H9 (cell line): Measurements from ENCODE around the gene CLDN22. TPM values are rescaled to one million over a fixed set of nuclear protein-coding genes. Genes with fewer than 3 reads are reported as not detected.

ENCODE experiments used
- DNase-seq: peaks from one replicate; pipeline ENCODE4 v3.0.0-alpha.2; 2017
- H2AFZ ChIP-seq: one replicate; pipeline ENCODE4 v1.6.1; 2013; ENCODE audit warnings: mild to moderate bottlenecking, low read length, control low read depth, moderate library complexity
- H2AK5ac ChIP-seq: 2 replicates; pipeline ENCODE4 v1.6.1; 2013; ENCODE audit warnings: low read length, control low read depth, mixed read lengths; ENCODE audit not compliant: insufficient read length
- H2BK120ac ChIP-seq: one replicate; pipeline ENCODE4 v1.6.1; 2013; ENCODE audit warnings: low read depth, mild to moderate bottlenecking, low read length, control low read depth, inconsistent platforms; ENCODE audit not compliant: poor library complexity, severe bottlenecking
- H2BK12ac ChIP-seq: 2 replicates; pipeline ENCODE4 v1.6.1; 2013; ENCODE audit warnings: low read length, control low read depth, mixed read lengths, low read depth; ENCODE audit not compliant: insufficient read length
- H2BK15ac ChIP-seq: 2 replicates; pipeline ENCODE4 v1.6.1; 2013; ENCODE audit warnings: low read depth, low read length, control low read depth
- H2BK20ac ChIP-seq: one replicate; pipeline ENCODE4 v1.6.1; 2013; ENCODE audit warnings: low read depth, mild to moderate bottlenecking, low read length, control low read depth, inconsistent platforms; ENCODE audit not compliant: poor library complexity, severe bottlenecking
- H2BK5ac ChIP-seq: 2 replicates; pipeline ENCODE4 v1.6.1; 2013; ENCODE audit warnings: low read length, control low read depth, mixed read lengths; ENCODE audit not compliant: insufficient read length
- H3K14ac ChIP-seq: 2 replicates; pipeline ENCODE4 v1.6.1; 2013; ENCODE audit warnings: low read length, control low read depth; ENCODE audit not compliant: insufficient read depth
- H3K18ac ChIP-seq: 2 replicates; pipeline ENCODE4 v1.6.1; 2013; ENCODE audit warnings: low read depth, mild to moderate bottlenecking, mixed read lengths, low read length, control low read depth; ENCODE audit not compliant: insufficient read length
- H3K23ac ChIP-seq: 2 replicates; pipeline ENCODE4 v1.6.1; 2013; ENCODE audit warnings: low read length, control low read depth, mixed read lengths, low read depth; ENCODE audit not compliant: insufficient read length
- H3K23me2 ChIP-seq: 2 replicates; pipeline ENCODE4 v1.6.1; 2013; ENCODE audit warnings: low read depth, mild to moderate bottlenecking, mixed read lengths, low read length, control low read depth; ENCODE audit not compliant: insufficient read length, poor library complexity, severe bottlenecking
- H3K27ac ChIP-seq: 2 replicates; pipeline ENCODE4 v1.5.1; 2013; ENCODE audit warnings: low read length, control low read depth, mixed read lengths, low read depth; ENCODE audit not compliant: insufficient read length
- H3K27me3 ChIP-seq: 2 replicates; pipeline ENCODE4 v1.6.1; 2013; ENCODE audit warnings: low read length, control low read depth, inconsistent platforms; ENCODE audit not compliant: insufficient read depth
- H3K4ac ChIP-seq: 2 replicates; pipeline ENCODE4 v1.6.1; 2013; ENCODE audit warnings: low read depth, mild to moderate bottlenecking, control low read depth, inconsistent platforms, low read length, moderate library complexity
- H3K4me1 ChIP-seq: 2 replicates; pipeline ENCODE4 v1.6.1; 2013; ENCODE audit warnings: low read length, control low read depth, inconsistent platforms; ENCODE audit not compliant: insufficient read depth
- H3K4me2 ChIP-seq: 2 replicates; pipeline ENCODE4 v1.6.1; 2013; ENCODE audit warnings: low read length, control low read depth, mixed read lengths; ENCODE audit not compliant: insufficient read length, insufficient read depth
- H3K56ac ChIP-seq: 2 replicates; pipeline ENCODE4 v1.6.1; 2013; ENCODE audit warnings: low read depth, mild to moderate bottlenecking, mixed read lengths, low read length, control low read depth; ENCODE audit not compliant: insufficient read length
- H3K79me1 ChIP-seq: 2 replicates; pipeline ENCODE4 v1.6.1; 2013; ENCODE audit warnings: low read depth, mild to moderate bottlenecking, moderate library complexity, low read length, control low read depth, inconsistent platforms; ENCODE audit not compliant: insufficient read depth, poor library complexity, severe bottlenecking
- H3K79me2 ChIP-seq: 2 replicates; pipeline ENCODE4 v1.6.1; 2013; ENCODE audit warnings: low read length, control low read depth, inconsistent platforms; ENCODE audit not compliant: insufficient read depth
- H3K9ac ChIP-seq: 2 replicates; pipeline ENCODE4 v1.6.1; 2013; ENCODE audit warnings: low read length, control low read depth, mixed read lengths; ENCODE audit not compliant: insufficient read length; ENCODE audit errors: extremely low read depth
- H3K9me3 ChIP-seq: one replicate; pipeline ENCODE4 v1.6.1; 2013; ENCODE audit warnings: low read depth, low read length, inconsistent platforms; ENCODE audit not compliant: control insufficient read depth
- H3T11ph ChIP-seq: one replicate; pipeline ENCODE4 v1.6.1; 2013; ENCODE audit warnings: mild to moderate bottlenecking, low read length, control low read depth, inconsistent platforms
- H4K20me1 ChIP-seq: one replicate; pipeline ENCODE4 v1.6.1; 2013; ENCODE audit not compliant: control insufficient read depth, insufficient read length, insufficient read depth
- H4K5ac ChIP-seq: 2 replicates; pipeline ENCODE4 v1.6.1; 2013; ENCODE audit warnings: low read depth, mild to moderate bottlenecking, mixed read lengths, low read length, control low read depth; ENCODE audit not compliant: insufficient read length
- H4K8ac ChIP-seq: replicated peaks from 2 replicates; pipeline ENCODE4 v1.6.1; 2013; ENCODE audit warnings: low read length, control low read depth, mixed read lengths, low read depth; ENCODE audit not compliant: insufficient read length
- H4K91ac ChIP-seq: 2 replicates; pipeline ENCODE4 v1.6.1; 2013; ENCODE audit warnings: low read depth, mild to moderate bottlenecking, moderate library complexity, mixed read lengths, low read length, control low read depth; ENCODE audit not compliant: insufficient read length
- H3K27ac Mint-ChIP-seq, 3 experiments: 2 replicates in 2 of 3; 3 replicates in 1 of 3; pipeline ENCODE4 v1.8.0; 2020 to 2021; ENCODE audit warnings: mixed read lengths in 3 of 3, mild to moderate bottlenecking in 1 of 3, moderate library complexity in 1 of 3
- H3K27me3 Mint-ChIP-seq: 2 replicates; pipeline ENCODE4 v1.8.0; 2021; ENCODE audit warnings: low read depth, mild to moderate bottlenecking, moderate library complexity, mixed read lengths
- H3K36me3 Mint-ChIP-seq, 3 experiments: 2 replicates in 2 of 3; 3 replicates in 1 of 3; pipeline ENCODE4 v1.8.0; 2020 to 2021; ENCODE audit warnings: low read depth in 3 of 3, mixed read lengths in 3 of 3; ENCODE audit not compliant: insufficient read depth in 1 of 3
- H3K4me1 Mint-ChIP-seq, 2 experiments: 2 replicates each; pipeline ENCODE4 v1.8.0; 2020; ENCODE audit warnings: mixed read lengths in 2 of 2
- H3K4me3 Mint-ChIP-seq, 2 experiments: 2 replicates in 1 of 2; 3 replicates in 1 of 2; pipeline ENCODE4 v1.8.0; 2020 to 2021; ENCODE audit warnings: mild to moderate bottlenecking in 2 of 2, mixed read lengths in 2 of 2, moderate library complexity in 1 of 2
- H3K9me3 Mint-ChIP-seq, 2 experiments: 2 replicates in 1 of 2; 3 replicates in 1 of 2; pipeline ENCODE4 v1.8.0; 2020; ENCODE audit warnings: mild to moderate bottlenecking in 2 of 2, mixed read lengths in 2 of 2, moderate library complexity in 1 of 2
- CTCF ChIP-seq: fragments of 200-600 bp; sonication (generic); conservative IDR thresholded peaks from 3 replicates; pipeline ENCODE4 v1.8.0; 2021; ENCODE audit warnings: antibody characterized with exemption, mild to moderate bottlenecking
- WGBS: extraction: QIAGEN DNeasy Blood & Tissue Kit; methylation state at CpG from one replicate; pipeline ENCODE4 v1.1.7; 2013; ENCODE audit warnings: missing lambda C conversion rate, low lambda C conversion rate, mixed read lengths; ENCODE audit not compliant: insufficient read length; ENCODE audit errors: extremely low coverage; 5-methylcytosine and 5-hydroxymethylcytosine counted together
- long read RNA-seq: library from polyadenylated mRNA; unstranded; transcript quantifications from one replicate; pipeline ENCODE4 v2.0.0, GENCODE V29; 2020
- total RNA-seq: library from RNA; stranded (reverse); gene quantifications from 2 replicates; pipeline ENCODE4 v1.2.1, GENCODE V29; 2021

CLDN22 gene
- not detected in 2 replicates for total RNA-seq
- long read RNA-seq, result 0 reads

DNA sequence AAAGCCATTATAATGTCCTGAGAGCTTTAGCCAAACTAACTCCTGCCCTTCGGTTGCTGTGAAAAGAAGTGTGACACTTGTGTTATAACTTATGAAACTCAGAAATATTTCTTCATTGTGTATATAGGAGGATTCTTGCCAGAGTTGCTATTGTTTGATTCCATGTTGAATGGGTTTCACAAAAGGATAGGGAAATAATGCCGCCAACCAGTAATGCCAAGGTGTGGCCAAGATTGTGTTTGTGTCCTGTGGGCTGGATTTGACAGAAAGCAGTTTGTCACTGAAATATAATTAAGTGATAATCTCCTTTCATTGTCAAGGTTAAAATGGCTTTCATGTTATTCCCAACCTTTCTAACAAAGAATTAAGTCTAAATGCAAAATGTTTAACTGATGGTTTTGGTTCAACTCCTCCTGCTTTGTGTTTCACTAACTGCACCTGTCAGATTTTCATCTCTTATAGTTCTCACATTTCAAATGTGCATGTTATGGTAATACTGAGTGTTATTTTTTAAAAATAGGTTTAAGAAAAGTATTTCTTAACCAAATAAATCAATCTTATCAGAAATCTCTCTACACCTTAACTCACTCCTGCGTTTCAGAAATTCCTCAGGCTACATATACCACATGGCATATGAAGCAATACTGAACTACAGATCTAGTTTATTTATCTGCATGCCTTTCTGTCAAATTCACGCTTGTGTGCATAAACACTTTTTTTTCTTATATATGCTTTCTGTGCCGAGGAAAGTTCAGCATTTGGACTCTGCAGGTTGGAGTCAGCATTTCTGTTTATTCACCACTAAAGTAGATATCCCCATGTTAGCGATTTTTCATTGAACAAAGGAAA is at the start of gene CLDN22:
TSS of gene CLDN22 (minus strand) at position 66 of the 849 bp plus-strand sequence. CDS start at position 8, 58 bp downstream.
- H2BK15ac ChIP-seq, result no peak within 1 kb of the TSS
- H3K23me2 ChIP-seq, result no peaks in the 10 kb centered on the region
- no peak within 1 kb of the TSS for H3K9ac ChIP-seq
- peaks cover 0 to 7% of the 10 kb centered on the region in 2 experiments; a peak in 1 of 4 replicates for H3K4me1 Mint-ChIP-seq
- H3K27ac Mint-ChIP-seq, result peak within 1 kb of the TSS in 1 of 3 experiments; percentile 52; a peak in 2 of 7 replicates
- H3K14ac ChIP-seq, result no peak within 1 kb of the TSS
- H3K9me3 Mint-ChIP-seq, result peaks cover 3 to 4% of the 10 kb centered on the region in 2 experiments; a peak in 2 of 5 replicates
- H2AK5ac ChIP-seq, result no peak within 1 kb of the TSS
- no CpG with 5 or more reads among the region's 6 CpGs for WGBS
- no peaks in the 10 kb centered on the region for H3K4me1 ChIP-seq
- no peak within 1 kb of the TSS for H3K23ac ChIP-seq
- H3K4ac ChIP-seq, result no peak within 1 kb of the TSS
- H3K27me3 Mint-ChIP-seq, result no peaks in the 10 kb centered on the region
- DNase-seq, result no peak
- no peaks in the 10 kb centered on the region for H3K9me3 ChIP-seq
- H2BK12ac ChIP-seq, result no peak within 1 kb of the TSS
- no peak within 1 kb of the TSS for H4K5ac ChIP-seq
- peaks cover 7 to 31% (median 18%) of the 10 kb centered on the region in 3 experiments; a peak in 6 of 7 replicates for H3K36me3 Mint-ChIP-seq
- H4K91ac ChIP-seq, result no peak within 1 kb of the TSS
- no peaks in the 10 kb centered on the region for H3K79me1 ChIP-seq
- no peak within 1 kb of the TSS for H2BK20ac ChIP-seq
- no peak within 1 kb of the TSS for H3K4me2 ChIP-seq
- no peak within 1 kb of the TSS for H2BK120ac ChIP-seq
- no peak within 1 kb of the TSS for H3K4me3 Mint-ChIP-seq
- no peaks in the 10 kb centered on the region; the same call in 1 of the 2 replicates for H3K79me2 ChIP-seq
- no peak within 1 kb of the TSS for H3T11ph ChIP-seq
- no peak for TF ChIP-seq CTCF
- H2AFZ ChIP-seq, result no peak within 1 kb of the TSS
- H3K27me3 ChIP-seq, result no peaks in the 10 kb centered on the region
- H4K8ac ChIP-seq, result no peak within 1 kb of the TSS
- H3K27ac ChIP-seq, result no peak within 1 kb of the TSS
- no peaks in the 10 kb centered on the region for H4K20me1 ChIP-seq
- no peak within 1 kb of the TSS for H3K18ac ChIP-seq
- H2BK5ac ChIP-seq, result no peak within 1 kb of the TSS
- no peak within 1 kb of the TSS for H3K56ac ChIP-seq
